Dermis microvascular lymphatic vessel endothelial cell (primary cell): ENCODE data around the gene IRF2BPL. TPM values are rescaled to one million over a fixed set of nuclear protein-coding genes. Genes with fewer than 3 reads are reported as not detected.

ENCODE experiments used
- DNase-seq, 2 donors: peaks; one replicate each; pipeline versions ENCODE4 v3.0.0 to v3.0.0-alpha.2; 2010; ENCODE audit warnings: low read depth in 2 of 2
- total RNA-seq: library from RNA; depleted of rRNA; stranded (reverse); fragments of >200 nt; gene quantifications from 2 replicates; pipeline ENCODE4 v1.2.1, GENCODE V29; 2014

The IRF2BPL gene
- total RNA-seq, 1 donor from 2014 or later: 7.6 TPM

DNA sequence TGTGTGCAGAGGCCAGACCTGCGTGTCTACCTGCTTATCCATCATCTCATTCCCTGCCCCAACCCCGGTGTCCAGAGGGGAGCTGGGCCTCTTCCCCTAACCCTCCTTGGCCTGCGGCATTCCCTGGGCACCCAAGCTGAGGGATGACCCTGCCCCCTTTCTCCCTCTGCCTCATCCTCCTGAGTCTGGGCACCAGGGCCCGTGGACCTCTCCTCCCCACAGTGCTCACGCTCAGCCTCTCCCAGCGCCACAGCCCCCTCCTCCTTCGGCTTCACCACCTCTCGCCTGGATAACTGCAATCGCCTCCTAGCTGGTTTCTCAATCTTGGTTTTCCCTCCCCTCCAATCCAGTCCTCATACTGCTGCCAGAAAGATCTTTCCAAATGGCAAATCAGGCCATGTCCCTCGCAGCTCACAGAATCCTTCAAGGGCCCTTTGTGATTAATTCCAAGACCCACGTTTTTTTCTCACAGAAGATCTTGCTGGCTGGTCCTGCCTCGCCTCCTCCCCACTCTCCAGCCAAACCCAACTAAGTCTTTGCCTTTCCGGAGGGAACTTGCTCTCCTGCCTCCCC is 16.2 kb downstream of the IRF2BPL start:
- DNase-seq: no peak

DNA sequence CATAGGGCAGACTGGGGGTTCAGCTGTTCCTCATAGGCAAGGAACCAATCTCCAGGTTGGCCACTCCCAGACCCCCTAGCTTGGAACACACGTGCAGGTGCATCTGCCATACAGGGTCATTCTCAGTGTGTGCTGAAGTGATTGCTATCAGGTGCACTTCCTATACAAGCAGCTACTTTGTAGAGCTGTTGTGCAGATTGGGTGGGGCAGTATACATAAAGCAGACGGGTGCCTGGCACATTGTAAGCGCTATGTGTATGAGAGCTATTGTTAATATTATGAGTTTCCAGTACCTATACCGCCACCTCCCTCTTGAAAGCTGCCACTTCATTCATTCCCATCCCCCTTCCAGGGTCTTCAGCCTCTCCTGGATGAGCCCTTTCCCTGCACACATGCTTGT is 17.3 kb downstream of the IRF2BPL start:
- no peak for DNase-seq

DNA sequence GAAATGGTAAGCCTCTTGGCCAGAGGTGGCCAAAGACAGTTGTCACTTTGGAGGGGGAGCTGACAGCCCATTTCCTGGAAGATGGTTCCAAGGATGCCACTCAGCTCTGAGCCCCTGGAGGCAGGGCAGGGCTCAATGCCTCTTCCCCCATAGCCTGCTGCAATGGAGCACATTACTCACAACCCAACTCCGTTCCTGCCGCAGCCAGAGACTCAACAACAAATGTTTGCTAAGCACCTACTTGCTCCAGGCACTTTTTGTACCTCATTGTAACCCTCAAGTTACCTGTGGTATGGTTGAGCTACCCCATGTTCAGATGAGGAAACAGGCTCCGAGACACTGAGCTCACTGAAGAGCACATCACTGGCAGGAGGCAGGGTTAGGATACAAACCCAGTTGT is 19.5 kb downstream of the IRF2BPL start:
- no peak for DNase-seq

DNA sequence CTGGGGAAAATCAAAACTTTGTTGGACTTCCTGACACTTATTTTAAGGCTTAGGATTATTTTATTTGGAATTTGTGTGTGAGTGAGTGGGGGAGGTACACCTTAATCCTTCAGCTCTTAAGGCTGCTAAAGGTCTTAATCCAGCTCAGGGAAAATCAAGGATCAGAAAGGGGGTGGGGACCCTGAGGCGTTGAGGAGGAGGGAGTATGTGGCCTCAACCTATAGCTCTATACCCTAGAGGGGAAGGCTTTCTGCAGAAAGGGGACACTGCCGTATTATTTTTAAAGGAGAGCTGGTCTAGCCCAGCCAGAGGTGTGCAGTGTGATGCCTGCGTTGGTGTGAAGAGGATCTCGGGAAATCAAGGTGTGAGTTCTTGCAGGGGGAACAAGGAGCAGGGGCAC is 20.0 kb downstream of the IRF2BPL start:
- no peak for DNase-seq

DNA sequence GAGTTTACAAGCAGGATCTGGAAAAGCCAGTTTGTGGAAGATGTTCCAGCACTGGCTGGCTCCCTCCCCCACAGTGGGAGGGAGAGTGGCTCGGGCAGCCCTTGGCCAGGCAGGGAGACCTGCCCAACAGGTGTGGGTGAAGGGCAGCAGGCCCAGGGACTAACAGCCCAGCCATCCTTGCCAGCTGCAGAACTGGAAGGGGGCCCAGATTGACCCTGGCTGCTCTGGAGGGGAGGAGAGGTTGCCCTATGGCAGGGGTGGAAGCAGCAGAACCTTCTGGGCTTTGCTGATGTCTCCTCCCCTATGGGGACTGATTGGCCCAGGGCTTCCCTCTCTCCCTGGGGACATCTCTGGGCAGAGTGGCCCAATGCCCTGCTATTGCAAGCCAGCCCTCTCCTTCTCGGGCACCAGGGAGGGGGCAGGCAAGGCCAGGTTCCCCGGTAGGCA is 20.5 kb downstream of the IRF2BPL start:
- DNase-seq: no peak

DNA sequence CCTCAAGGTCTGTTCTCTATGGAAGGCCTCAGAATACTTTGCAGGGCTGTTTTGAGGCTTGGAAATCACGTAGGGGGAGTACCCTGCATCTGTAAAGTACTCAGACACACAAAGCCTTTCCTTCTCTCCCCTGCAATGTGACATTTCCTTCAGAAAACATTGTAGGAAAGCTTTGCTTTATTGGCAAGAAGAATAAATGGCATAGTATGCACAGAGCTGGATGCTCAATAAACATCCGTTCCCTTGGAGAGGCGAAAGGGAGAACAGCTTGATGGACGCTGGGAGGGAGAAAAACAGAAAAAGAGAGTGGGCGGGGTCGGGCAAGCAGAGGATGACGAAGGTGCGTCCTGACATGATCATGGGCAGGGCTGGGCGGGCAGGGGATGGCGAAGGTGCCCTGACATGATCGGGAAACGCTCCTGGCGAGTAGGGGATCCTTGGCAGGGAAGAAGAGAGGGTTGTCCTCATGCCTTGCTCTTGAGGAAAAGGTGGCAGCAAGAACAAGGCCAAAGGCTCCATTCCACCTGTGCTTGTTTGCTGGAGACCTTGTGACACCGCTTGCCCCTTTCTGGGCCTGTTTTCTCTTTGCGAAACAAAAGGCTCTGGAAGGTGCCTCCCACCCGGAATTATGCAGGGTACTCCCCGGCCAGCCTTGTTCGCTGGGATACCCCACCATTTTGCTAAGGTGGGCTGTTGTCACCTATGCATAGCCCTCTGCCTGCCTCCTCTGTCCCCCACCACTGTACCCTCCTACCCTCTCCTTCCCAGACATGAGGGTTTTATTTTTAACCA is 21.1 kb downstream of the IRF2BPL start:
- no peak for DNase-seq

DNA sequence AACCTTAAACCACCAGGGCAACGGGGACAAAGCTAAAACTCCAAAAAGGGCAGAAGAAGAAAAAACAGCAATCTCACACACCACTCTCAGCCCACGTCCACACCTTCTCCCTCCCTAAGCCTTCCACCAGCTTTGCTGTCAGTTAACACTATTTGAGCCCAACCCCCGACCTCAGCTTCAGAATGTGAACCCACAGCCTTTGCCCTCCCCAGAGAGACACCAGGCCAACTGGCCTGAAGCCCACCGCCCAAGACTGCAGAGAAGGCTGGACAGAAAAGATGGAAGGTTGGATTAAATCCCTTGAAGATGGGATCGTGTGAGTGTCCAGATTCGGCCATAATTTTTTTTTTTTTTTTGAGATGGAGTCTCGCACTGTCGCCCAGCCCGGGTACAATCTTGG is 22.4 kb downstream of the IRF2BPL start:
- DNase-seq: no peak

DNA sequence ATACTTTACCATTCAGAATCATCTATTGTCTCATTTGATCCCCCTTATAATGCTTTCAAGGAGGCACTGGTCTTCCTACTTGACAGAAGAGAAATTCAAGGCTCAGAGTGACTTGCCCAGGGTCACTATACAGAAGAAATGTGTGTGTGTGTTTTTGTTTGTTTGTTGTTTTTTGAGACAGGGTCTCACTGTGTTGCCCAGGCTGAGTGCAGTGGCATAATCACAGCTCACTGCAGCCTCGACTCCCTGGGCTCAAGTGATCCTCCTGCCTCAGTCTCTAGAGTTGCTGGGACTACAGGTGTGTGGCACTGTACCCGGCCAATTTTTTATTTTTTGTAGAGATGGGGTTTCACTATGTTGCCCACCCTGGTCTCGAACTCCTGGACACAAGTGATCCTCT is 22.9 kb downstream of the IRF2BPL start:
- DNase-seq: no peak

DNA sequence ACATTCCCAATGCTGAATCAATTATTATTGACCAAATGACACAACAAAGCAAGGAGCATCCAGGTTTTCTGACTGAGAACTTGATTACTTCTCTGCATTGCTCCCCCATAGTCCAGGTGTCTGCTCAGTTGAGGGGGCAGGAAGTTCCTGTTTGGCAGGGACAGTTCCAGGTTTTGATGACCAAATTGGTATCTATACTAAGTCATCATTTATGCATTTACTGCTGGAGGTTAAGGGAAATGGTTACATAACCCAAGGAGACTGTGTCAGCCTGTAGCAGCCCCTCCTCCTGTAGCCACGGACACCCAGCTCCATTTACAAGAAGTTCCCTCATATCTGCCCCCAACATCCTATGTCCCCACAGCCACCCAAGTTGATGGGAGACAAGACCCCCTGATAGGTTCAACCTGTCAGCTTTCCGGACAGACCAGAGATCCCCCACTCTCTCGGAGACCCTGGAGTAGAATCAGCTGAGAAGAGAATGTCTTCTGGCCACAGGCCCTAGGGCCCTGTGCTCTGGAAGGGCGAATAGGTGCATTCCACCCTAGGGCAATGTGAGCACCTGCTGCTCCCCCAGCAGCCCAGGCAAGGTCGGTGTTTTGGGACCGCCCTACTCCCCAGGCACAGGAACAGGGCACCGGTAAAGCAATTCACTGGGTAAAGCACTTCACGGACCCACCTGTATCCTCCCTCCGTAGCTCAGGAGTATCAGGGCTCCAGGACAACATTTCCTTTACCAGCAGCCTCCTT is 23.6 kb downstream of the IRF2BPL start:
- DNase-seq: no peak

DNA sequence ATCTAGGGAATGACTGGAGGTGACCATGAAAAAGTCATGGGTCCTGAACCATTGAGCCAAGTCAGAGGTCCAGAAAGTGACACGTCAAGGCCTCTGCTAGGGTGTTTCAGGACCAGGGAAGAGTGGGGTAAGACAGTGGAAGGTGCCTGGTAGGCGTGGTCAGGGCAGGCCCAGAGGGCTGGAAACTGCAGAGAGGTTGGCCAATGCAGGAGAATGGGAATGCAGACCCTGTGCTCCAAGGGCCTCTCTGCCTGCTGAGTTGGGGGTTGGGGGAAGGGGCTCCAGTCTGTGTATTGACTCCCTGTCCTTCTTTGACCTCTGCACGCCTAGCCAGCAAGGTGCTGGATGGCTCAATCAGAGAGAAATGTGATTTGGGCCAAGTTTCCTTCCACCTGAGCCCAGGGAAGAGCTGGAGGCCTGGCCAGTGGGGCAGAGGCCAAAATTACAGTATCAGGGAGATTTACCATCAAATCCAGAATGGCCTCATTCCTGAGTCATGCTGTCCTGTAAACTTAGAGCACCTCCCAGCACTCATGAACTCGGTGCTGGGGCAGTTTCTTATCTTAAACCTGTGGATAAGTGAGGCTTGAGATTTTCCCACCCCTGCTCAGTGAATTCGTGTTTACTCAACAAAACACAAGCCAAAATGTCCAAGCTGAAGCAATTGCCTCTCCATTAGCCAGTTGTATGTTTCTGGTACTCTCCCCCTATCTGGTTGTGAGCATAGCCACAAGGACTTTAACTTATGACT is 24.4 kb downstream of the IRF2BPL start:
- DNase-seq: no peak

DNA sequence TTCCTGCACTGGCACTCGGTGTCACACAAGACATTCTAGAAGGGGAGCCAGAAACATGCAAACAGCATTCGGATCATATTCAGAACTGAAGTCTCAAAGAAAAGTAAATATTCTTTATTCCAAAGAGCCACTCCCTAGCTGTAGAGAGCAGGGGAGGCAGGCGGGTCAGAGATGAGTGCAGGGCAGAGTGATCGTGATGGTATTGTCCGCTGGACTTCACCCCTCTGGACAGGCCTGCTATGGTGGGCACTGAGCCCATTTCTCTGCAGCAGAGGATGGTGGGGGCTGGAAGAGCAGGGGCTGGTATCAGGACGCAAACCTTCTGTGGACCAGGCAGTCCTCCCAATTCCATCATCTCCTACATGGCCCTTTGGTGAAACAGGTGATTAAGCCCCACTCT is 25.6 kb downstream of the IRF2BPL start:
- DNase-seq: no peak

DNA sequence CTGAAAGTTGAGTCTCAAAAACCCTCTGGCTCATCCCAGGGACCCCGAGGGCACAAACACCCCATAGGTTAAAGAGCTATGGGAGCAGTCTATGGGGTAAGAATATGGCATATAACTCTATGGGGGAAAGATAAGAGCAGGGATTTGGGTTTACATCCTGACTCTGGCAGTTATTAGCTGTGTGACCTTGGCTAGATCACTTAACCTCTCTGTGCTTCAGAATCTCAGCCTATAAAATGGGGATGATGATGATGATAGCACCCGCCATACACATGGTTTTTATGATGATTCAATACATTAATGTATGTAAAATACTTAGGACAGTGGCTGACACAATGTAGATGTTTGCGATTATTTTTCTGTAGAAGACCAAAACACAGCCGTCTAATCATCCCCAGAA is 26.2 kb downstream of the IRF2BPL start:
- no peak for DNase-seq

DNA sequence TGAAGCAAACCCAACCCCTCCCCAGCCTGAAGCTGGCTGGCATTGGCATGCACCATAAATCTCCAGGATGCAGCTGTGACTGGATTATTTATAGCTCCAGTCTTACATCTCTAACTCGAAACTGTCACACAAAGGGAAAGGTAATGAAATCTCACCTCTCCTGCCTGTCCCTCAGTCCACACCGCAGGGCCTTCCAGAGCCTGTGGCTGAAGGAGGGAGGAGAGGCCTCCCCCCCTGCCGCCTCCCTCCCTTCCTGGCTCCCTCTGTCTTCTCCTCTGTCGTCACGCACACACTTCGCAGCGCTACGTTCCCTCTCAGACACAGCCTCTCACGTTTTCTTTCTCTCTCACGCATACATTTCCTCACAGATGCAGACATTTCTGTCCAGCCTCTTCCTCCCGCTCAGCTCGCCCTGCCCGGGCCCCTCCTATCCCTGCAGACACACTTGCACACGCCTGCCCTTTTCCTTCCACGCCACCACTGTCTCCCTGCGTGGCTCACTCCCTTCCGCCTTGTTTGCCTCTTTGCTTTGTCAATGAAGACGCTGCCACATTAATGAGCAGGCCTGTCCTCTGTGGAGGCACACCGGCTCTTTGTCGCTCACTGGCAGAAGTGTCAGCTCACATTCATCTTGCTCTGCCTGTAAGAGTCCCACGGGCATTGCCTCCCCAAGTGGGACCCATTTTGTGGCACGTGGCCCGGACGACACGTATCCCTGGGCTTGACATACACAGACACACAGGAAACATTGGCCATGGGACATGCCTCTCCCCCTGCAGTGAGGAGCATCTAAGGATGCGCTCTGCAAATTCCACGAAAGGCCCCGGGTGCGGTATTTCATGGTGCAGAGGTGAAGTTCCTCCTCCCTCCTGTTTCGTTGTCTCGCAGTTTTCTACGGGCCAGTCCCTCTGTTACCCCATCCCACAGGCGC is 27.9 kb downstream of the IRF2BPL start:
- peak in 1 of 2 donors; percentile 45 for DNase-seq

DNA sequence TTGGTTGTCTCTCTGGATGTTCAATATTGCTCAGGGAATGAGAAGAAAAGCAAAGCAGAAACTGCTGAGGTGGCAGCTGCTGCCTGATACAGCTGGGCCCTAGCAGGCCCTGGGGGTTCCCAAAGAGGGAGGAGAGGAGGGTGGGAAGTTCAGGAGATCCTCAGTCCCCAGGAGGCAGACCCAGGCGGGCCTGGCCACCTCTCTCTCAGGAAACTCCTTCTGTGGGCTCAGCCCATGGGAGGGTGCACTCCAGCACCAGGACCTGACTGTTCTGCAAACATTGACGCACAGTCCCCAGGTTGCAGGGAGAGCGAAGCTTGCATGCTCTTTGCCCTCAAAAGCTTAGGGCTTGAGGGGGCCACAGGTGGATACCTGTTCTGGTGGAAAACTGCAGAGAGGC is 29.6 kb downstream of the IRF2BPL start:
- no peak for DNase-seq

DNA sequence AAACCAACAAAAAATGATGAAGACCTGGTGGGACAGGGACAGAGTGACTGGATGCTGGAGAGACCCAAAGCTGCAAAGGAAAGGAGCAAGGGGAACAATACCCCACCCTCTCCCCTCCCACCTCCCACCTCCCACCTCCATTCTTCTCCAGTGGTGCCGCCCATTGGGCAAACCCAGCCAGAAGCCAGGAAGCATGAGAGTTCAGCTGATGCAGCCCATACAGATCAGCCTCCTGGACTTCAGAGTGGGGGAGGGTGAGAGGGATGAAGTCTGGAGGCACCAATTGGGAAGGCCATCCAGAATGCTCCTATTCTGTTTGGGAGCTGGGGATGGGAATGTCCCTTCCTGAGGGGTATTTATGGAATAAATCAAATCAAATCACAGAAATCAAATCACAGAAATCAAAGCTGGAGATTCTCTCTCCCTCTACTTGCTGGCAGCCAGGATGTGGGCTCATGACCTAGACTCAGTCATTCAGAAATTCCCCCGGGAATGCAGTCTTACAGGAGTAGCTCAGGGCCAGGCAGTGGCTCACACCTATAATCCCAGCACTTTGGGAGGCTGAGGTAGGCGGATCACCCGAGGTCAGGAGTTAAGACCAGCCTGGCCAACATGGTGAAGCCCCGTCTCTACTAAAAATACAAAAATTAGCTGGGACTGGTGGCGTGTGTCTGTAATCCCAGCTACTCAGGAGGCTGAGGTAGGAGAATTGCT is 31.1 kb downstream of the IRF2BPL start:
- DNase-seq: no peak

DNA sequence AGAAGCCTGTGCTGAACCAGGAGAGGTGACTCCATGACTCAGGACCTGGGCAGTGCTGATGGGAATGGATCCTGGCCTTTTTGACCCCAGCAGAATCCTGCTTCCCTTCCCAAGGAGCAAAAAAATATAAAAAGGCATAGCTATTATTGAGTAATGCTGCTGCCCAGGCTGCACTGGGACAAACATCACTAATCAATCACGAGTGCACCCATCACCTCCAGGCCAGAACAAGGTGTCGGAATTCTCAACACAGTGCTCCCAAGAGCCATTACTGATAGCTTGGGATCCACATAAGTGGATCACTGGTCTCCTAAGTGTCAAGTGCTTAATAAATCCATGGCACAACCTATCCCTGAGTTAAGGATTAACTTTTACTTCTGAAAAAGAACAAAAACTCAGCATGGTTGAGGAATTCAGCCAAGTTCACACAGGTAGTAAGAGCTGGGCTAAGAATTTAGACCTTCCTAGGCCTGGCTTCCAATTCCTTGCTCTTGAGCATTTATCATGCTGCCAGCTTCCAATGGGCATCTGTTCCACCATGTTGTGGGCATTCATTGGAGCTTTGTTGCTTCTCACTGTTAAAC is 31.9 kb downstream of the IRF2BPL start:
- no peak for DNase-seq

DNA sequence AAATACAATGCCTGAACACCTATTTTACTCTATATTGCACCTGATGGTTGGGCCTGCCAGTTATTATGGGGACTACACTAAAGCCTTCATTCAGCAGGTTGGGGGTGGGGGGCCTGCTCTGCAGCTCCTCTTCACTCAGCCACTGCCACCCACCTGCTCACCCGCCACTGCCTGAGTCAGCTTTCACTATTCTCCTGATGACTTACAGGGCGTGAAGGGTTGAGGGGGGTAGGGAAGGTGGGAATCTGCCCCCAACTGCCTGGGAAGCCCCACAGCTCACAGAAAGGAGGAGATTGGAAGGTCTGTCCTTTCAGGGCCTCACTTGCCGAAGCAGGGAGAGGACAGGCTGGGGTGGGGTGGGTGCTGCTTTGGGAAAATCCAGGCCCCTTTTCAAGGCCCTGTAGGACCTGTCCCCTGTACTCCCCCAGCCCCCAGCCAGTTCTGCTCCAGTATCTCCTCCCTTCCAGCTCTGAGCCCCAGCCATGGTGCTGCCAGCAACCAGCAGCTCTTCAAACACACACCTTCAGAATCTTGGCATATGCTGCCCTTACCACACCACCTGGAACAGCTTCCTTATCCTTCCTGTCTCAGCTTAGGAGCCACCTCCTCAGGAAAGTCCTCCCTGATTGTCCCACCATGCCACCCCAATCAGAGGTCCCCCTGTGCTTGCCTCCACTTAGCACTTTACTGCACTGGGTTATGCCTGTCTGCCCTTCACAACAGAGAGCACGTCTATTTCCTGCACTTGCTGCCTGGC is 33.1 kb downstream of the IRF2BPL start:
- DNase-seq: no peak

DNA sequence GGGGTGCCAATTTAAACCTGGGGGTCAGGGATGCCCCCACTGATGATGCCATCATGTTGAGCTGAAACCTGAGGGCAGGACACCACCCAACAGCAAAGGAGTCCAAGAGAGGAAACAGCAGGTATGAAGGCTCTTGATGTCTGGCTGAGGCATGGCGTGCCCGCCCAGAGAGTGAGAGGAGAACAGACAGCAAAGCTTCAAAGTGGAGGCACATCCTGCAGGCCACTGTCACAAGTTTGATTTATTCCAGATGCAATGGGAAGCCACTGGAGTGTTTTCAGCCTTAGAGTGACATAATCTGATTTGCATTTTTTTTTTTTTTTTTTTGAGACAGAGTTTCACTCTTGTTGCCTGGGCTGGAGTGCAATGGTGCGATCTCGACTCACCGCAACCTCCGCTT is 34.8 kb downstream of the IRF2BPL start:
- no peak for DNase-seq

DNA sequence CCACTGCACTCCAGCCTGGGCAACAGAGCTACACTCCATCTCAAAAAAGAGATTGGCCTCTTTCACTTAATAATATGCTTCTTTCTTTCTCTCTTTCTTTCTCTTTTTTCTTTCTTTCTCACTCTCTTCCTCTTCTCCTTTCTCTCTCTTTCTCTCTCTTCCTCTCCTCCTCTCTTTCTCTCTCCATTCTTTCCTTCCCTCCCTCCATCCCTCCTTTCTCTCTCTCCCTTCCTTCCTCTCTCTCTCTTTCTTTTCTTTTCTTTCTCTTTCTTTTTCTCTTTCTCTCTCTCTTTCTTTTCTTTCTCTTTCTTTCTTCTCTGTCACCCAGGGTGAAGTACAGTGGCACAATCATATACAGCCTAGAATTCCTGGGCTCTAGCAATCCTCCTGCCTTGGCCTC is 38.4 kb downstream of the IRF2BPL start:
- DNase-seq: no peak
